Activated naive CD8-positive, alpha-beta T cell treated with anti-CD3 and anti-CD28 coated beads, Interleukin-2, amount 50 U/mL, for 16 hours (primary cell): ENCODE data around the gene PTPRCAP.

Experiments
- DNase-seq: peaks from one replicate; pipeline ENCODE4 v3.0.0-alpha.2; 2020; ENCODE audit warnings: low read depth, low spot score

The PTPRCAP gene

GRCh38 chr11:67465189-67465510, 27.7 kb upstream of the PTPRCAP start:
- no peak for DNase-seq

- DNase-seq, result peak; percentile 80
Measured at GRCh38 chr11:67464411-67465188, 27.1 kb upstream of the PTPRCAP start.

DNA sequence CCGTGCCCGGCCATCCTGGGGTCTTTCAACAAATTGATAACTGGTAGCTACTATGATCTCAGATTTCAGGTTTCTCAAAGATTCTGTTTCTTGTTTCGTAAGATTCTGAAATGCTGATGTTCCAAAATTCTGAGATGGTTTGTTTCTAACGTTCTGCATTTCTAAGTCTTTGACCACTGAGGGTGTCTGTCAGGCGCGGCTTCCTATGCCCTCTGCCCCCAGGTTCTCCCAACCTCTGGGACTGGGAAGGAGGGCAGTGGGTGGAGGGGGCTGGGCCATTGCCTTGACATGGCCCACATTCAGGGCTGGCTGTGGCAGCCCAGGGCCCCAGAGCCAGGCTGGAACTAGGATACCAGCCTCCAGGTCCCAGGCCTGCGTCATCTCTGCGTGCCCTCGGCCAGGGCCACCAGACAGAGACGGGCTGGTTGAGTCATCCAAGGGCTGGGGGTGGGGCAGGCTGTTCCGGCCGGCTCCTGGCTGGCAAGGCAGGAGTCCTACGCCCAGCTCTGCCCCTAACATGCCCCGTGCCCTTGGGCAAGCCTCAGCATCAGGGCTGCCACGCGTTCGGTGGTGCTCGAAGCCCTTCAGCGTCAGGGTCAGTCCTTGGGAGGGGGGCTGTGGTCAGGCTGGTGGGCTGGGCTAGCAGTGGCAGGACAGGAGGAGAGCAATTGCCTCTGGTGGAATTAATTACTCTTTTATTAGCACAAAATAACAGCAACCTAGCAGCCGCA, 26.4 kb upstream of the PTPRCAP start:
- no peak for DNase-seq

DNA sequence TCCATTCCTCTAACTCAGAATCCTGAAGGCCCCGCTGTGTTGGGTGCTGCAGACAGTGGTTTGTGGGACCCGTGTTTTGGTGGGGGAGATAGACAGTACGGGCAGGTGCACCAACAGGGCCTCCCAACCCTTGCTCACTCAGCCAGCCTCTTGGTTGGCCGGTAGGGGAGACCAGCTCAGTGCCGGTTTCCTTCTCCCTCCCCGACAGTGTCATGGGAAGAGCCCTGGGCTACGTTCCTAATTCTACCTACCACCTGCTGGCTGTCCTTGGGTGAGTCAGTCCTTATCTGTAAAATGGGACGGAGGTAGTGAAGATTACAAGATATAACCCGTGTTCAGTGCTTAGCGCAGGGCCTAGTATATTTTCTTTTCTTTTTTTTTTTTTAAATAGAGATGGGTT, 25.7 kb upstream of the PTPRCAP start:
- no peak for DNase-seq

- DNase-seq, result no peak
Measured at GRCh38 chr11:67458266-67458665, 20.8 kb upstream of the PTPRCAP start.

- no peak for DNase-seq
Measured at GRCh38 chr11:67457453-67457852, 20.0 kb upstream of the PTPRCAP start.

- no peak for DNase-seq
Measured at GRCh38 chr11:67456068-67456705, 18.7 kb upstream of the PTPRCAP start.

DNA sequence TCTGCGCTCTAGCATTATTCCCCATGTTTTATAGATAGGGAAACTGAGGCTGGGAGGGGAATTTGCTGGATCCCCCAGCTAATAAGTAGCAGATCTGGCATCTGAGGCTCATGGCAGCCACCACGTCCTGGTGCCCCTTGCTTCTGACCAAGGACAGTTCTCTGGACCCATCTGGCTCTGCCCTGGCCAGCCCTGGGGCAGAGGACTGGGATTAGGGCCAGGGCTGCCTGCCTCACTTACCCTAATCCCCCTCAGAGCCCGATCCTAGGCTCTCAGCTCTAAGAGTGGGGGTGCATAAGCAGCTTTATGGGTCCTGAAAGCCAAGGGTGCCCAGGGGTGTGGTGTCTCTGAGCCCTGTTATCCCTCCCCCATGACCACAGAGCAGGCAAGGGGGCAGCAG, 17.6 kb upstream of the PTPRCAP start, which contains the start of gene CABP4:
TSS of gene CABP4 (plus strand) at position 301 of the 400 bp plus-strand sequence. CDS start at position 371, 70 bp downstream.
- no peak for DNase-seq

- DNase-seq, result no peak
Measured at GRCh38 chr11:67453816-67454732, 16.6 kb upstream of the PTPRCAP start.

- no peak for DNase-seq
Measured at GRCh38 chr11:67452141-67452952, 14.9 kb upstream of the PTPRCAP start, which contains the start of gene GPR152. Gene GPR152, minus strand, starts transcription at chr11:67452729. Its CDS starts 5 bp downstream, at chr11:67452724.

GRCh38 chr11:67451658-67451976, 14.1 kb upstream of the PTPRCAP start:
- no peak for DNase-seq

DNA sequence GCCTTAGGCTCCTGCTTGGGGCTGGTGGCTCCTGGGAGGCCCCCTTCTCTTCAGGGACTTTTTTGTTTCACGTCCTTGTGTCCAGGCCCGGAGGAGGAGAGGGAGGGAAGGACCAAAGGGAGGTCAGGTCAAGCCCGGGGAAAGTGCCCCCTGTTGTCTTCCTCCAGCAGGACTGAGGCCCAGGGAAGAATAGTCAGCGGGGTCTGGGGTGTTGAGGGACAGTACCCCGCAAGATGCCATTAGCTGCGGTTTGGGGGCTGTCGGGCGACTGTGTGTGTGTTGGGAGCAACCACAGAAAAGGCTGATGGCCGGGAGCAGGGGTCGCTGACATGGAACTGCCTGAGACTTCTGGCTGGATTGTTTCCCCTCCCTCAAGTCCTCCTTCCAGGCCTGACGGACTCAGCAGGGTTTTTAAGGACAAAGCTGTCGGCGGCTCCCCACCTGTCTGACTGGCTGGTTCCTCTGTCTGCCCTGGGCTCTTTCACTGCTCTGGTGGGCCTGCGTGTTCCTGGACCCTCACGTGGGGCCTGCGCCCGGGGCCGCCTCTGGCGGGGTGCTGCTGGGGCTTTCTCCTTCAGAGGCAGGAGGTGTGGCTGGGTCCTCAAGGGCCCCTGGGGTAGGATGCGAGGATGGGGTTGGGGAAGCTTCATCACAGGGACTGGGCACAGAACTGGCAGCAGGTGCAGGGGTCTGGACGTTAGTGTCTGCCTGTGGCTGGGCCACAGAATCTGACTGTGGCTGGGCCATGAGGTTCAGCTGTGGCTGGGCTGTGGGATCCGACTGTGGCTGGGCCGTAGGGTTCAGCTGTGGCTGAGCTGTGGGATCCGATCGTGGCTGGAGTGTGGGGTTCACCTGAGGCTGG, 13.5 kb upstream of the PTPRCAP start:
- DNase-seq, result no peak

GRCh38 chr11:67449116-67449844, 11.8 kb upstream of the PTPRCAP start:
- no peak for DNase-seq

- DNase-seq, result no peak
Measured at GRCh38 chr11:67448220-67448609, 10.7 kb upstream of the PTPRCAP start.

DNA sequence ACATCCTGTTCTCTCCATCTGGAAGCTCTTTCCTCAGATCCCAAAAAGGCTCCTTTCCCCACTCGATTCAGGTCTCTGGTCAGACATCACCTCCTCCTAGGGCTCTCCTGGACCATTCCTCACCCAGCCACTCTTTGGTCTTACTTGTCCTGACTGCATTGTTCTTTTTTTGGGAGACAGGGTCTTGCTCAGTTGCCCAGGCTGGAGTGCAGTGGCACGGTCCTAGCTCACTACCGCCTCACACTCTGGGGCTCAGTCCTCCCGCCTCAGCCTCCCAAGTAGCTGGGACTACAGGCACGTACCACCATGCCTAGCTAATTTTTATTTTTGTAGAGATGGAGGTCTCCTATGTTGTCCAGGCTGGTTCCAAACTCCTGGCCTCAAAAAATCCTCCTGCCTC, 8.0 kb upstream of the PTPRCAP start:
- no peak for DNase-seq

- no peak for DNase-seq
Measured at GRCh38 chr11:67442504-67443404, 5.3 kb upstream of the PTPRCAP start.

DNA sequence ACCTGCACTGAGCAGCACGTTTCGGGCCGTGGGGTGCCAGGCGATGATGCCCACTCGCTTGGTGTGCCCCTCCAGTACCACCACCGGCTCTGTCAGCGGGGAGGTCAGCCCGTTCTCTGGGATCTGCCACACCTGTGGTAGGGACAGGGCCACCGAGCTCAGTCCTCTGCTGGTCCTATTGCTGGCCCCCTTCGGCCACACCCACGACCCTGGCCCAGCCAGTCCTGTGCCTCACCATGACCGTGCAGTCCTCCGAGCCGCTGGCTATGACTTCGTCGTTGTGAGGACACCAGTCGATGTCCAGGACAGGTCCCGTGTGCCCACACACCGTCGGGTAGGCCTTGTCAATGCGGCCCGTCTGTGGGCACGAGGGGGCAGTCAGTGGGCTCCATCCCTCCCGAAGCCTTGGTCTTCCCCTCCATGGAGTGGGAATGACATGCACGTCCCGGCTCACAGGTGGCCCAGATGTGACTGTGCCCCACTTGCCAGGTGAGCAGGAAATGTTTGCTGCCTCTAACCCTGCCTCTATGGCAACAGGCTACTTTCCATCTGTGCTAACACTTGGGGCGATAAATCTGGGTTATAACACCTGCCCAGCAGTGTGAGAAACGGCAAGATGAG, 4.4 kb upstream of the PTPRCAP start:
- no peak for DNase-seq
